ENCODE data around the gene M6PR. TPM values are rescaled to one million over a fixed set of nuclear protein-coding genes. Genes with fewer than 3 reads are reported as not detected.
"Not testable (repeated sequence)": the region's sequence is repeated elsewhere in the genome, so short reads cannot be mapped to it uniquely, and the experiment has no call there.

The M6PR gene
- total RNA-seq, 2 experiments from 2014 or later: 199 to 206 TPM

- no peaks in the 10 kb centered on the region for H3K27me3 Mint-ChIP-seq
- TF ChIP-seq, protein P1, sequence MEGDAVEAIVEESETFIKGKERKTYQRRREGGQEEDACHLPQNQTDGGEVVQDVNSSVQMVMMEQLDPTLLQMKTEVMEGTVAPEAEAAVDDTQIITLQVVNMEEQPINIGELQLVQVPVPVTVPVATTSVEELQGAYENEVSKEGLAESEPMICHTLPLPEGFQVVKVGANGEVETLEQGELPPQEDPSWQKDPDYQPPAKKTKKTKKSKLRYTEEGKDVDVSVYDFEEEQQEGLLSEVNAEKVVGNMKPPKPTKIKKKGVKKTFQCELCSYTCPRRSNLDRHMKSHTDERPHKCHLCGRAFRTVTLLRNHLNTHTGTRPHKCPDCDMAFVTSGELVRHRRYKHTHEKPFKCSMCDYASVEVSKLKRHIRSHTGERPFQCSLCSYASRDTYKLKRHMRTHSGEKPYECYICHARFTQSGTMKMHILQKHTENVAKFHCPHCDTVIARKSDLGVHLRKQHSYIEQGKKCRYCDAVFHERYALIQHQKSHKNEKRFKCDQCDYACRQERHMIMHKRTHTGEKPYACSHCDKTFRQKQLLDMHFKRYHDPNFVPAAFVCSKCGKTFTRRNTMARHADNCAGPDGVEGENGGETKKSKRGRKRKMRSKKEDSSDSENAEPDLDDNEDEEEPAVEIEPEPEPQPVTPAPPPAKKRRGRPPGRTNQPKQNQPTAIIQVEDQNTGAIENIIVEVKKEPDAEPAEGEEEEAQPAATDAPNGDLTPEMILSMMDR (IDR thresholded peaks at IDR 0.05): no peak
- intact Hi-C loops (cut with micrococcal nuclease): no loop called here
- no peak overlapping the region for H3K4me3 Mint-ChIP-seq
- CTCF ChIA-PET: interaction anchor here (1.0 to 11.1 kb wide), 5 partner anchors 54 to 120 kb away, joined by 3 to 173 read pairs (median 24); no protein-coding TSS in a partner anchor
- peak overlapping the region; percentile 60 for H3K27ac Mint-ChIP-seq
- H3K36me3 Mint-ChIP-seq (ENCODE audit: low read depth): peaks cover 49% of the 10 kb centered on the region
- POLR2A ChIA-PET: interaction anchor here (0.7 kb wide), 1 partner anchor 89 kb away, joined by 3 read pairs; no protein-coding TSS in a partner anchor
- ATAC-seq: no peak
- no peak for DNase-seq
- H3K4me1 Mint-ChIP-seq (ENCODE audit: low read depth): peaks cover 24% of the 10 kb centered on the region
- no peaks in the 10 kb centered on the region for H3K9me3 Mint-ChIP-seq
These were observed 5.8 kb downstream of the M6PR start for GRCh38 chr12:8943565-8944186.

DNA sequence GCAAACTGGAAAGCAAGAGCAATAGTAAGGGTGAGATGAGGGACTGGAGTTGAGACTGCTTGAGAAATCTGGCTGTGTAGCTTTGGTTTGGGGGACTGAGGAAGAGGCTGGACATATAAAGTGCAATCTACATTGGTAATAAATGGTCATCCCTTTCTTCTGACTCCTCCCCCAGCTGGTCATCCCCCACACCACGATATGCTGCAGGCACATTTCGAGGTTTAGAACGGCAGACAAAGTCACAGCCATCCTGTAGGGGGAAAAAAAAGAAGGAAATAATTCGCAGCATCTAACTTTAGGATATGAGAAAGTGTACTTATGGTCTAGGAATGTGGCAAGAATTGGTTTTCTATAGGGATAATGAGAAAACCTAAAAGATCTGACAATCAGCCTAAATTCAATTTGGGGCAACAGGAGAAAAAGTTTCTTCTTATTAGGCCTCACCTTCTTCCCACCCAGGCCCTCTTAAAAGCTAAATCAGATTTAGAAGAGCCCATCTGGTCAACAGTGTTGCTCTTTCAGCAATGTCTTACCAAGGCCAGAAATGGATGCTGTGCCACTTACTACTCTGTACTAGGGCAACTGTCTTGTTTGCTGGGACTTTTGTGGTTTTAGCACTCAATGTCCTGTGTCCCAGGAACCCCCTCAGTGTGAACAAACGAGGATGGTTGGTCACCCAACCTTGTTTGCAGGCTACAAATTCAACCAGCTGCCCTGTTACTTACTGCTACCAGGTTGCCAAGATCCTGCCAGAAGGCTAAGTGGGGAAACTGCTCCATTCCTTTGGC lies 7.6 kb downstream of the M6PR start:
- intact Hi-C loops (cut with micrococcal nuclease): no loop called here
- H3K9me3 Mint-ChIP-seq: no peaks in the 10 kb centered on the region
- ChIA-PET POLR2A (no interaction called here), CTCF (interaction anchor here (0.6 kb wide), 1 partner anchor 108 kb away, joined by 3 read pairs; no protein-coding TSS in a partner anchor)
- peaks cover 49% of the 10 kb centered on the region for H3K36me3 Mint-ChIP-seq (ENCODE audit: low read depth)
- ATAC-seq: no peak
- TF ChIP-seq, protein P1 (IDR thresholded peaks at IDR 0.05): no peak
- no peak for DNase-seq
- no peaks in the 10 kb centered on the region for H3K27me3 Mint-ChIP-seq
- H3K4me1 Mint-ChIP-seq (ENCODE audit: low read depth): peaks cover 11% of the 10 kb centered on the region
- peak overlapping the region; percentile 21 for H3K27ac Mint-ChIP-seq
- no peak overlapping the region for H3K4me3 Mint-ChIP-seq

- H3K27ac Mint-ChIP-seq; H3K9me3 Mint-ChIP-seq; H3K27me3 Mint-ChIP-seq; intact Hi-C loops (cut with micrococcal nuclease); H3K4me1 Mint-ChIP-seq (ENCODE audit: low read depth); ATAC-seq; DNase-seq; H3K4me3 Mint-ChIP-seq: not testable (repeated sequence)
- ChIA-PET POLR2A (interaction anchor here (0.6 to 1.8 kb wide), 3 partner anchors 11 to 267 kb away, joined by 5 to 7 read pairs (median 6); partner anchors contain the start of gene M6PR), CTCF (interaction anchor here (1.0 to 1.5 kb wide), 2 partner anchors 12 to 111 kb away, joined by 3 to 11 read pairs; partner anchors contain the start of gene M6PR)
- H3K36me3 Mint-ChIP-seq (ENCODE audit: low read depth): peaks cover 24% of the 10 kb centered on the region
These were observed 11.5 kb downstream of the M6PR start for GRCh38 chr12:8937842-8938442.

- Mint-ChIP-seq H3K9me3 (no peaks in the 10 kb centered on the region), H3K36me3 (ENCODE audit: low read depth) (peaks cover 17% of the 10 kb centered on the region), H3K27ac (no peak overlapping the region), H3K4me1 (ENCODE audit: low read depth) (no peaks in the 10 kb centered on the region), H3K27me3 (no peaks in the 10 kb centered on the region), H3K4me3 (no peak overlapping the region)
- intact Hi-C loops (cut with micrococcal nuclease): no loop called here
- TF ChIP-seq, protein P1 (IDR thresholded peaks at IDR 0.05): no peak
- no peak for DNase-seq
- ChIA-PET POLR2A (interaction anchor here (1.0 kb wide), 1 partner anchor 12 kb away, joined by 4 read pairs; the partner anchor contains the start of gene M6PR), CTCF (interaction anchor here (1.5 kb wide), 1 partner anchor 113 kb away, joined by 4 read pairs; no protein-coding TSS in a partner anchor)
- no peak for ATAC-seq
These were observed 12.7 kb downstream of the M6PR start for GRCh38 chr12:8936735-8937134.

DNA sequence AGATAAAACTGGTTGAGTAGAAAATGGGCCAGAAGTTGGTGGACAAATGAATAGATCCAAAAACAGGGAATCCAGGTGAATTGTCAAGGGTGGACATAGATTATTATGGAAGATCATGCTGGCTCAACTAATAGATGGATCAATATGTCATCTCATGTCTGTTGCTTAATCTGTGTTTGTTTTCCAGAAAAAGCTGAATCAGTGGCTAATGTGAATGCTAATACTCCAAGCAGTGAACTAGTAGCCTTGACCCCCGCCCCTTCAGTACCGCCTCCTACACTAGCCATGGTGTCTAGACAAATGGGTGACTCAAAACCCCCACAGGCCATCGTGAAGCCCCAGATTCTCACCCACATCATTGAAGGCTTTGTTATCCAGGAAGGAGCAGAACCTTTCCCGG lies 15.4 kb downstream of the M6PR start:
- H3K4me1 Mint-ChIP-seq (ENCODE audit: low read depth); H3K4me3 Mint-ChIP-seq; intact Hi-C loops (cut with micrococcal nuclease); CTCF ChIA-PET; H3K36me3 Mint-ChIP-seq (ENCODE audit: low read depth); H3K9me3 Mint-ChIP-seq; DNase-seq; ATAC-seq; H3K27ac Mint-ChIP-seq; H3K27me3 Mint-ChIP-seq: not testable (repeated sequence)
- POLR2A ChIA-PET: interaction anchor here (0.8 kb wide), 1 partner anchor 14 kb away, joined by 3 read pairs; no protein-coding TSS in a partner anchor

DNA sequence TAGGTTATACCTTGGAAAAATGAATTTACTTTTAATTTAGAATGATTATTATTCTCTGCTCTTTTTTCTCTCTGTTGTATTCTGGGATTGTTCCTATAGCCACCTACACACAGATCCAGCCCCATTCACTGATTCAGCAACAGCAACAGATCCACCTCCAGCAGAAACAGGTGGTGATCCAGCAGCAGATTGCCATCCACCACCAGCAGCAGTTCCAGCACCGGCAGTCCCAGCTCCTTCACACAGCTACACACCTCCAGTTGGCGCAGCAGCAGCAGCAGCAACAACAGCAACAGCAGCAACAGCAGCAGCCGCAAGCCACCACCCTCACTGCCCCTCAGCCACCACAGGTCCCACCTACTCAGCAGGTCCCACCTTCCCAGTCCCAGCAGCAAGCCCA lies 17.0 kb downstream of the M6PR start:
- H3K9me3 Mint-ChIP-seq; H3K4me3 Mint-ChIP-seq; intact Hi-C loops (cut with micrococcal nuclease); H3K4me1 Mint-ChIP-seq (ENCODE audit: low read depth); POLR2A ChIA-PET; DNase-seq; H3K27me3 Mint-ChIP-seq; H3K36me3 Mint-ChIP-seq (ENCODE audit: low read depth); H3K27ac Mint-ChIP-seq; ATAC-seq: not testable (repeated sequence)
- CTCF ChIA-PET: interaction anchor here (1.0 kb wide), 1 partner anchor 117 kb away, joined by 3 read pairs; no protein-coding TSS in a partner anchor

GRCh38 chr12:8930655-8931323 lies 18.7 kb downstream of the M6PR start:
- H3K27me3 Mint-ChIP-seq; POLR2A ChIA-PET; H3K4me3 Mint-ChIP-seq; H3K4me1 Mint-ChIP-seq (ENCODE audit: low read depth); ATAC-seq; H3K27ac Mint-ChIP-seq; H3K9me3 Mint-ChIP-seq; DNase-seq; CTCF ChIA-PET; intact Hi-C loops (cut with micrococcal nuclease); H3K36me3 Mint-ChIP-seq (ENCODE audit: low read depth): not testable (repeated sequence)

All from activated CD8-positive, alpha-beta T cell treated with anti-CD3 and anti-CD28 coated beads for 36 hours (primary cell).